K562 (cell line): ENCODE results near the gene LSP1.
"Not testable (repeated sequence)": the region's sequence is repeated elsewhere in the genome, so short reads cannot be mapped to it uniquely, and the experiment has no call there.

Source experiments
- CSDE1 ChIP-seq, 2 experiments: fragments of 450-650 bp; IDR thresholded peaks; 2 replicates each; pipeline ENCODE4 v1.6.1; 2016; ENCODE audit warnings: mild to moderate bottlenecking in 1 of 2
- CTCF ChIP-seq, 3 experiments: IDR thresholded peaks in 2 of 3; conservative IDR thresholded peaks in 1 of 3; 2 replicates each; pipeline ENCODE4 v1.5.1; 2011 to 2012; ENCODE audit warnings: low read length in 3 of 3, mild to moderate bottlenecking in 3 of 3, control low read depth in 2 of 3, improper control_type of control experiment in 1 of 3, inconsistent platforms in 1 of 3, low read depth in 1 of 3, mixed read lengths in 1 of 3, moderate library complexity in 1 of 3; ENCODE audit not compliant: insufficient read depth in 2 of 3
- DEAF1 ChIP-seq: fragments of 450-650 bp; formaldehyde crosslinking; IDR thresholded peaks from 2 replicates; pipeline ENCODE4 v1.4.0; 2020; ENCODE audit warnings: mild to moderate bottlenecking, moderate library complexity
- ELF1 ChIP-seq: fragments of 200-800 bp; sonication (Bioruptor generic); IDR thresholded peaks from 2 replicates; pipeline ENCODE4 v1.6.1; 2016; ENCODE audit warnings: missing genetic modification characterization, missing compliant biosample characterization
- POLR2A ChIP-seq: fragments of 450-650 bp; conservative IDR thresholded peaks from 2 replicates; pipeline ENCODE4 v1.6.1; 2016
- TFAM ChIP-seq: fragments of 250-450 bp; sonication (Bioruptor Pico); conservative IDR thresholded peaks from 2 replicates; pipeline ENCODE4 v1.5.0; 2021; ENCODE audit warnings: mild to moderate bottlenecking, moderate library complexity
- ZBTB40 ChIP-seq, 2 experiments: fragments of 450-650 bp in 1 of 2; sonication (generic) in 1 of 2; formaldehyde crosslinking in 1 of 2; IDR thresholded peaks; 2 replicates each; pipeline versions ENCODE4 v1.7.1 to v1.9.0; 2016 to 2022; ENCODE audit warnings: inconsistent platforms in 1 of 2, mild to moderate bottlenecking in 1 of 2, missing genetic modification reagents in 1 of 2
- ZNF644 ChIP-seq: fragments of 200-800 bp; sonication (Bioruptor generic); IDR thresholded peaks from 2 replicates; pipeline ENCODE4 v1.6.1; 2016; ENCODE audit warnings: low read depth, missing genetic modification characterization, missing compliant biosample characterization

GRCh38 chr11:1939788-1940187 is 86.9 kb downstream of the LSP1 start:
- TF ChIP-seq CTCF (IDR thresholded peaks at IDR 0.05 in 2 of 3, conservative IDR thresholded peaks at IDR 0.05 in 1 of 3; ENCODE audit: insufficient read depth in 2 of 3, low read depth in 1 of 3, low read length in 3 of 3); TFAM (CRISPR knock-in tag); ZNF644 (tag); CSDE1 (IDR thresholded peaks at IDR 0.05); ZBTB40 (IDR thresholded peaks at IDR 0.05); ZBTB40 (CRISPR knock-in tag; IDR thresholded peaks at IDR 0.05); POLR2A; ELF1 (tag); DEAF1: not testable (repeated sequence)
